ENCODE data around the gene SREBF1. TPM values are rescaled to one million over a fixed set of nuclear protein-coding genes. Genes with fewer than 3 reads are reported as not detected.

The SREBF1 gene
- total RNA-seq, 1 experiment from 2014 or later, result 298 TPM

- Histone ChIP-seq H3K27ac (ENCODE audit: low read depth, low read length) (peak overlapping the region; percentile 48; the same call in 1 of the 2 replicates), H3K9me2 (ENCODE audit: insufficient read depth) (no peaks in the 10 kb centered on the region), H3K36me3 (ENCODE audit: control insufficient read depth in 1 of 2, insufficient read depth in 2 of 2, low read length in 2 of 2) (peaks cover 3 to 39% of the 10 kb centered on the region in 2 experiments; a peak in 2 of 4 replicates), H3K4me3 (replicated peaks in 1 of 2; ENCODE audit: low read depth in 1 of 2, low read length in 2 of 2) (no peak overlapping the region), H3K9me3 (ENCODE audit: control insufficient read depth in 1 of 2, insufficient read depth in 1 of 2, low read depth in 1 of 2, low read length in 2 of 2) (no peaks in the 10 kb centered on the region), H3K4me1 (ENCODE audit: control insufficient read depth in 1 of 2, insufficient read depth in 2 of 2, low read length in 2 of 2) (peaks cover 59 to 84% of the 10 kb centered on the region in 2 experiments), H3K9ac (ENCODE audit: low read length) (peak overlapping the region; percentile 10; the same call in 1 of the 2 replicates), H4K20me1 (ENCODE audit: insufficient read depth) (no peaks in the 10 kb centered on the region), H3K79me2 (ENCODE audit: insufficient read depth, low read length) (peaks cover 96% of the 10 kb centered on the region), H3K4me2 (ENCODE audit: low read length) (no peak overlapping the region), H2AFZ (ENCODE audit: low read depth, low read length, poor library complexity, severe bottlenecking) (no peak overlapping the region), H3K27me3 (ENCODE audit: insufficient read depth, low read length) (no peaks in the 10 kb centered on the region)
- peak; percentile 32; the same call in 1 of the 2 replicates for TF ChIP-seq POLR2AphosphoS5 (IDR thresholded peaks at IDR 0.05; ENCODE audit: low read depth, low read length)
- no peak for TF ChIP-seq ATF3 (IDR thresholded peaks at IDR 0.05)
- no peak for TF ChIP-seq RAD21 (IDR thresholded peaks at IDR 0.05; ENCODE audit: low read depth)
- no peak for TF ChIP-seq CBX3 (IDR thresholded peaks at IDR 0.05; ENCODE audit: low read depth)
- no peak for TF ChIP-seq ZFX (IDR thresholded peaks at IDR 0.05)
- ChIA-PET CTCF (no interaction called here), POLR2A (no interaction called here), RAD21 (ENCODE audit: low non-redundant PET in 1 of 2, low total read pairs in 2 of 2, uncharacterized antibody in 2 of 2, unreplicated experiment in 2 of 2) (no interaction called here)
- ATAC-seq (no peak), DNase-seq (ENCODE audit: low read depth, low spot score) (no peak)
- no TSS peak for BruUV-seq (replicated peaks)
- intact Hi-C loops (cut with micrococcal nuclease), result loop anchor here (10.0 kb wide), 1 partner anchor 147 kb away; the partner anchor contains the start of gene RAI1
These were observed 5.4 kb downstream of the SREBF1 start for GRCh38 chr17:17831208-17832031.

GRCh38 chr17:17830740-17831207 lies 6.0 kb downstream of the SREBF1 start:
- ChIA-PET CTCF (no interaction called here), RAD21 (ENCODE audit: low non-redundant PET in 1 of 2, low total read pairs in 2 of 2, uncharacterized antibody in 2 of 2, unreplicated experiment in 2 of 2) (no interaction called here), POLR2A (no interaction called here)
- Histone ChIP-seq H3K79me2 (ENCODE audit: insufficient read depth, low read length) (peaks cover 97% of the 10 kb centered on the region), H3K9ac (ENCODE audit: low read length) (peak overlapping the region; percentile 10; the same call in 1 of the 2 replicates), H3K4me1 (ENCODE audit: control insufficient read depth in 1 of 2, insufficient read depth in 2 of 2, low read length in 2 of 2) (peaks cover 66 to 87% of the 10 kb centered on the region in 2 experiments), H2AFZ (ENCODE audit: low read depth, low read length, poor library complexity, severe bottlenecking) (no peak overlapping the region), H3K9me3 (ENCODE audit: control insufficient read depth in 1 of 2, insufficient read depth in 1 of 2, low read depth in 1 of 2, low read length in 2 of 2) (no peaks in the 10 kb centered on the region), H3K36me3 (ENCODE audit: control insufficient read depth in 1 of 2, insufficient read depth in 2 of 2, low read length in 2 of 2) (peaks cover 3 to 39% of the 10 kb centered on the region in 2 experiments; a peak in 2 of 4 replicates), H4K20me1 (ENCODE audit: insufficient read depth) (no peaks in the 10 kb centered on the region), H3K27me3 (ENCODE audit: insufficient read depth, low read length) (no peaks in the 10 kb centered on the region), H3K9me2 (ENCODE audit: insufficient read depth) (no peaks in the 10 kb centered on the region), H3K4me3 (replicated peaks in 1 of 2; ENCODE audit: low read depth in 1 of 2, low read length in 2 of 2) (no peak overlapping the region), H3K27ac (ENCODE audit: low read depth, low read length) (peak overlapping the region; percentile 48; the same call in 1 of the 2 replicates), H3K4me2 (ENCODE audit: low read length) (no peak overlapping the region)
- ATAC-seq, result no peak
- BruUV-seq (replicated peaks), result no TSS peak
- TF ChIP-seq CBX3 (IDR thresholded peaks at IDR 0.05; ENCODE audit: low read depth) (no peak), JUND (IDR thresholded peaks at IDR 0.05) (no peak), CEBPB (IDR thresholded peaks at IDR 0.05; ENCODE audit: low read depth) (no peak), EZH2 (IDR thresholded peaks at IDR 0.05) (no peak), CTCF (IDR thresholded peaks at IDR 0.05 in 2 of 3, conservative IDR thresholded peaks at IDR 0.05 in 1 of 3; ENCODE audit: borderline replicate concordance in 1 of 3, insufficient read depth in 1 of 3, low read depth in 2 of 3, low read length in 2 of 3) (no peak), RAD21 (IDR thresholded peaks at IDR 0.05; ENCODE audit: low read depth) (no peak), ZNF274 (IDR thresholded peaks at IDR 0.05; ENCODE audit: low read depth, low read length) (no peak), MAX (IDR thresholded peaks at IDR 0.05) (no peak), YY1 (IDR thresholded peaks at IDR 0.05; ENCODE audit: extremely low read depth, insufficient replicate concordance, low read depth, low read length) (no peak), TCF7L2 (IDR thresholded peaks at IDR 0.05; ENCODE audit: borderline replicate concordance, extremely low read depth, insufficient read depth, insufficient read length) (no peak), EGR1 (IDR thresholded peaks at IDR 0.05; ENCODE audit: low read depth) (no peak), SRF (IDR thresholded peaks at IDR 0.05; ENCODE audit: low read depth) (no peak), SIN3A (IDR thresholded peaks at IDR 0.05; ENCODE audit: low read depth) (no peak), ZFX (IDR thresholded peaks at IDR 0.05) (no peak)
- intact Hi-C loops (cut with micrococcal nuclease), result loop anchor here (10.0 kb wide), 1 partner anchor 146 kb away; the partner anchor contains the start of gene RAI1
- DNase-seq (ENCODE audit: low read depth, low spot score), result no peak

Data from HCT116 (cell line).